ENCODE results near the gene GDA. TPM values are rescaled to one million over a fixed set of nuclear protein-coding genes. Genes with fewer than 3 reads are reported as not detected.

Gene GDA
- total and polyA plus RNA-seq, 9 of the 15 experiments (the other 6 are each of a cell fraction or from before 2014, with no cell fraction given): 4.5 to 18.0 (median 12.7) TPM

- TF ChIP-seq BCLAF1 (IDR thresholded peaks at IDR 0.05; ENCODE audit: borderline replicate concordance in 1 of 2, control insufficient read depth in 1 of 2, low read depth in 2 of 2, low read length in 1 of 2): no peak
Measured at GRCh38 chr9:72147676-72148075, 1.6 kb upstream of the GDA start (continued).

GRCh38 chr9:72150127-72150526 is 887 bp downstream of the GDA start:
- Histone ChIP-seq H3K9me3 (replicated peaks; ENCODE audit: control insufficient read depth, insufficient read depth, low read depth, low read length) (no peaks in the 10 kb centered on the region), H3K9ac (ENCODE audit: insufficient read depth in 1 of 2, low read depth in 2 of 2, low read length in 2 of 2) (no peak overlapping the region), H3K27me3 (ENCODE audit: control insufficient read depth in 2 of 2, insufficient read depth in 2 of 2, low read length in 2 of 2) (no peaks in the 10 kb centered on the region), H2AFZ (ENCODE audit: low read depth, low read length) (no peak overlapping the region), H3K79me2 (ENCODE audit: control insufficient read depth, insufficient read depth, low read length) (no peaks in the 10 kb centered on the region; the same call in 2 of the 3 replicates), H3K9me1 (ENCODE audit: control insufficient read depth, insufficient read depth, low read length) (no peaks in the 10 kb centered on the region), H3K27ac (ENCODE audit: extremely low read depth, low read depth, low read length) (no peak overlapping the region), H3K4me3 (no peak overlapping the region), H3K36me3 (ENCODE audit: control insufficient read depth, insufficient read depth, low read length) (peaks cover 13% of the 10 kb centered on the region; the same call in 1 of the 3 replicates), H3K4me2 (ENCODE audit: insufficient read depth, low read length) (no peak overlapping the region), H4K20me1 (replicated peaks; ENCODE audit: control insufficient read depth, insufficient read depth, low read length) (no peaks in the 10 kb centered on the region), H3K4me1 (replicated peaks in 1 of 2; ENCODE audit: control insufficient read depth in 2 of 2, insufficient read depth in 2 of 2, low read length in 2 of 2) (peaks cover 0 to 7% of the 10 kb centered on the region in 2 experiments; a peak in 2 of 5 replicates)
- ChIA-PET POLR2A (no interaction called here), CTCF (ENCODE audit: low intra/inter-chr PET ratio) (no interaction called here)
- DNase-seq (ENCODE audit: extremely low read depth in 1 of 4, low spot score in 3 of 4) (no peak), ATAC-seq (no peak), FAIRE-seq (no peak)
- BruUV-seq (replicated peaks): no TSS peak
- TF ChIP-seq MEIS2 (IDR thresholded peaks at IDR 0.05; ENCODE audit: partially characterized antibody): no peak
- no peak for TF ChIP-seq HDAC3 (IDR thresholded peaks at IDR 0.05; ENCODE audit: borderline replicate concordance, partially characterized antibody)
- no peak for TF ChIP-seq HIVEP1 (CRISPR knock-in tag; IDR thresholded peaks at IDR 0.05)
- intact Hi-C loops (cut with micrococcal nuclease) (no loop called here), in situ Hi-C loops (cut with MboI) (no loop called here)
- WGBS (ENCODE audit: insufficient coverage, low coverage, missing lambda C conversion rate): 90% methylated on average over 7 of the region's 7 CpGs
